HL-60/S4 treated with phorbol 12-myristate 13-acetate at 8.2 ng/mL for 4 days and 3 days (cell line): Measurements from ENCODE around the gene EIF2AK3.
"Not testable (repeated sequence)": the region's sequence is repeated elsewhere in the genome, so short reads cannot be mapped to it uniquely, and the experiment has no call there.

Experiments used
- in situ Hi-C: fragments of 300-500 bp; cut with MboI; formaldehyde crosslinking; loops from 2 replicates; pipeline ENCODE4 v1.15.0; 2022; ENCODE audit warnings: low sequenced_read_pairs

EIF2AK3 gene

GRCh38 chr2:88638123-88638650 lies 10.9 kb upstream of the EIF2AK3 start:
- in situ Hi-C loops = no loop called here

GRCh38 chr2:88637464-88637863 lies 10.2 kb upstream of the EIF2AK3 start:
- in situ Hi-C loops = no loop called here

GRCh38 chr2:88636026-88636425 lies 8.8 kb upstream of the EIF2AK3 start:
- in situ Hi-C loops = no loop called here

- in situ Hi-C loops = no loop called here
Observed at GRCh38 chr2:88632569-88632968, 5.3 kb upstream of the EIF2AK3 start.

GRCh38 chr2:88628571-88628939 lies 1.3 kb upstream of the EIF2AK3 start:
- in situ Hi-C loops = no loop called here

GRCh38 chr2:88627856-88628570 lies 749 bp upstream of the EIF2AK3 start:
- in situ Hi-C loops = no loop called here

GRCh38 chr2:88626171-88627054 lies 851 bp downstream of the EIF2AK3 start:
- in situ Hi-C loops = no loop called here

GRCh38 chr2:88624477-88624876 lies 2.8 kb downstream of the EIF2AK3 start:
- in situ Hi-C loops = no loop called here

GRCh38 chr2:88623831-88624465 lies 3.3 kb downstream of the EIF2AK3 start:
- in situ Hi-C loops = not testable (repeated sequence)

GRCh38 chr2:88622307-88622706 lies 5.0 kb downstream of the EIF2AK3 start:
- in situ Hi-C loops = no loop called here

- in situ Hi-C loops = no loop called here
Observed at GRCh38 chr2:88621432-88621831, 5.8 kb downstream of the EIF2AK3 start.

GRCh38 chr2:88620015-88620414 lies 7.2 kb downstream of the EIF2AK3 start:
- in situ Hi-C loops = no loop called here

- in situ Hi-C loops = no loop called here
Observed at GRCh38 chr2:88615822-88616221, 11.4 kb downstream of the EIF2AK3 start.

GRCh38 chr2:88614497-88615157 lies 12.6 kb downstream of the EIF2AK3 start:
- in situ Hi-C loops = no loop called here

- in situ Hi-C loops = no loop called here
Observed at GRCh38 chr2:88613921-88614320, 13.3 kb downstream of the EIF2AK3 start.

GRCh38 chr2:88608184-88608583 lies 19.1 kb downstream of the EIF2AK3 start:
- in situ Hi-C loops = no loop called here

- in situ Hi-C loops = no loop called here
Observed at GRCh38 chr2:88607416-88607815, 19.8 kb downstream of the EIF2AK3 start.

GRCh38 chr2:88606371-88607030 lies 20.8 kb downstream of the EIF2AK3 start:
- in situ Hi-C loops = no loop called here

- in situ Hi-C loops = no loop called here
Observed at GRCh38 chr2:88603146-88603545, 24.1 kb downstream of the EIF2AK3 start.

- in situ Hi-C loops = no loop called here
Observed at GRCh38 chr2:88602022-88602421, 25.2 kb downstream of the EIF2AK3 start.
